HepG2 (cell line): ENCODE measurements around the gene ABO. TPM values are rescaled to one million over a fixed set of nuclear protein-coding genes. Genes with fewer than 3 reads are reported as not detected.

Experiments
- ATAC-seq: fragments of 200-7000 bp; cut with Tn5 transposase; 3 replicates; pipeline ENCODE4 v1.9.1; 2020; ENCODE audit warnings: mild to moderate bottlenecking, moderate library complexity
- BruUV-seq: library from RNA; stranded (reverse); fragments of 400-500 nt; replicated peaks from 2 replicates; lab custom pipeline; 2021; lab: Mats Ljungman, UMichigan
- CTCF ChIA-PET: fragments of 300-600 bp; formaldehyde crosslinking; extraction: SDS; loops from one replicate; lab custom pipeline; 2021; ENCODE audit warnings: low total read pairs, inconsistent platforms, low intra/inter-chr PET ratio; lab: Yijun Ruan, JAX
- POLR2A ChIA-PET: fragments of 350-600 bp; sonication (Branson Sonifier 250); formaldehyde crosslinking; loops from one replicate; lab custom pipeline; 2020; ENCODE audit warnings: antibody characterized with exemption, inconsistent platforms; lab: Yijun Ruan, JAX
- DNase-seq: peaks from one replicate; pipeline ENCODE4 v3.0.0-alpha.2; 2015; ENCODE audit warnings: low spot score
- FAIRE-seq: peaks from 3 replicates; lab custom pipeline; 2011; peaks lifted over from hg19 to GRCh38; lab: Jason Lieb, UNC
- H2AFZ ChIP-seq: one replicate; pipeline ENCODE4 v1.6.1; 2011; ENCODE audit warnings: low read length, inconsistent platforms
- H3K27ac ChIP-seq: fragments of 300-600 bp; 3 replicates; pipeline ENCODE4 v1.8.0; 2011; ENCODE audit warnings: mixed run types, mild to moderate bottlenecking, mixed read lengths, low read length, inconsistent platforms; ENCODE audit not compliant: insufficient read depth; ENCODE audit errors: extremely low read length
- H3K27me3 ChIP-seq, 2 experiments: fragments of 200-600 bp in 1 of 2; 2 replicates in 1 of 2; 3 replicates in 1 of 2; pipeline versions ENCODE4 v1.6.0 to v1.8.0; 2011; ENCODE audit warnings: low read length in 2 of 2, mild to moderate bottlenecking in 2 of 2, moderate library complexity in 2 of 2, inconsistent platforms in 1 of 2; ENCODE audit not compliant: insufficient read depth in 2 of 2, control insufficient read depth in 1 of 2
- H3K36me3 ChIP-seq, 2 experiments: fragments of 200-600 bp in 1 of 2; replicated peaks in 1 of 2; 2 replicates in 1 of 2; 3 replicates in 1 of 2; pipeline versions ENCODE4 v1.5.1 to v1.8.0; 2011; ENCODE audit warnings: low read length in 2 of 2, inconsistent platforms in 1 of 2; ENCODE audit not compliant: insufficient read depth in 2 of 2, control insufficient read depth in 1 of 2
- H3K4me1 ChIP-seq: 2 replicates; pipeline ENCODE4 v1.5.1; 2012; ENCODE audit warnings: low read length, inconsistent platforms; ENCODE audit not compliant: insufficient read depth
- H3K4me2 ChIP-seq: 2 replicates; pipeline ENCODE4 v1.6.0; 2011; ENCODE audit warnings: low read depth, low read length, inconsistent platforms
- H3K4me3 ChIP-seq, 3 experiments: fragments of 200-600 bp in 1 of 3; sonication (generic), shearing (Covaris generic) in 1 of 3; replicated peaks in 1 of 3; 2 replicates each; pipeline ENCODE4 v1.5.1; 2011 to 2016; ENCODE audit warnings: low read length in 3 of 3, inconsistent platforms in 2 of 3, low read depth in 2 of 3, mild to moderate bottlenecking in 2 of 3, control low read depth in 1 of 3, mixed read lengths in 1 of 3; ENCODE audit not compliant: insufficient read depth in 1 of 3
- H3K79me2 ChIP-seq: one replicate; pipeline ENCODE4 v1.6.1; 2011; ENCODE audit warnings: low read length, inconsistent platforms; ENCODE audit not compliant: insufficient read depth
- H3K9ac ChIP-seq: 2 replicates; pipeline ENCODE4 v1.6.0; 2011; ENCODE audit warnings: mild to moderate bottlenecking, low read depth, low read length, inconsistent platforms; ENCODE audit not compliant: insufficient read depth
- H3K9me3 ChIP-seq: 2 replicates; pipeline ENCODE4 v1.5.1; 2012; ENCODE audit warnings: mild to moderate bottlenecking, low read length
- H4K20me1 ChIP-seq: 2 replicates; pipeline ENCODE4 v1.6.0; 2011; ENCODE audit warnings: inconsistent platforms, mild to moderate bottlenecking, low read length, moderate library complexity; ENCODE audit not compliant: insufficient read depth
- CREM ChIP-seq, 2 experiments: sonication (generic) in 1 of 2; formaldehyde crosslinking in 1 of 2; IDR thresholded peaks; 2 replicates each; pipeline versions ENCODE4 v1.4.0 to v1.6.1; 2016 to 2020; ENCODE audit warnings: antibody characterized with exemption in 1 of 2, mild to moderate bottlenecking in 1 of 2, missing genetic modification reagents in 1 of 2
- DR1 ChIP-seq: sonication (generic); formaldehyde crosslinking; IDR thresholded peaks from 2 replicates; pipeline ENCODE4 v1.8.0; 2021; ENCODE audit warnings: mild to moderate bottlenecking, missing genetic modification reagents, inconsistent platforms
- JDP2 ChIP-seq: sonication (generic); formaldehyde crosslinking; IDR thresholded peaks from 2 replicates; pipeline ENCODE4 v1.8.1; 2022; ENCODE audit warnings: missing genetic modification reagents, borderline replicate concordance
- KMT2B ChIP-seq: IDR thresholded peaks from 2 replicates; pipeline ENCODE4 v1.6.1; 2016; ENCODE audit warnings: missing genetic modification reagents, missing compliant biosample characterization
- NCOA2 ChIP-seq: sonication (generic); formaldehyde crosslinking; IDR thresholded peaks from 2 replicates; pipeline ENCODE4 v1.8.0; 2022; ENCODE audit warnings: inconsistent platforms
- RXRA ChIP-seq: sonication (generic); formaldehyde crosslinking; IDR thresholded peaks from 2 replicates; pipeline ENCODE4 v1.5.1; 2020; ENCODE audit warnings: missing genetic modification reagents
- THYN1 ChIP-seq: sonication (generic); formaldehyde crosslinking; IDR thresholded peaks from 2 replicates; pipeline ENCODE4 v1.8.1; 2023; ENCODE audit warnings: low read depth, mild to moderate bottlenecking, moderate library complexity, missing genetic modification reagents, borderline replicate concordance
- U2AF2 ChIP-seq: fragments of 200-400 bp; formaldehyde crosslinking; IDR thresholded peaks from 2 replicates; pipeline ENCODE4 v1.6.1; 2017; ENCODE audit warnings: low read depth, mild to moderate bottlenecking, low read length
- ZKSCAN5 ChIP-seq: sonication (generic); formaldehyde crosslinking; IDR thresholded peaks from 2 replicates; pipeline ENCODE4 v1.5.1; 2020; ENCODE audit warnings: mild to moderate bottlenecking, missing genetic modification reagents
- ZNF263 ChIP-seq: sonication (generic); formaldehyde crosslinking; IDR thresholded peaks from 2 replicates; pipeline ENCODE4 v1.4.0; 2020; ENCODE audit warnings: missing genetic modification reagents
- ZNF264 ChIP-seq: sonication (generic); formaldehyde crosslinking; IDR thresholded peaks from 2 replicates; pipeline ENCODE4 v1.4.0; 2020; ENCODE audit warnings: missing genetic modification reagents
- ZNF552 ChIP-seq: sonication (generic); formaldehyde crosslinking; IDR thresholded peaks from 2 replicates; pipeline ENCODE4 v1.9.0; 2022; ENCODE audit warnings: missing genetic modification reagents, mild to moderate bottlenecking, borderline replicate concordance
- ZNF629 ChIP-seq: sonication (generic); formaldehyde crosslinking; conservative IDR thresholded peaks from 2 replicates; pipeline ENCODE4 v1.5.0; 2020; ENCODE audit warnings: missing genetic modification reagents
- ZNF746 ChIP-seq: sonication (generic); formaldehyde crosslinking; IDR thresholded peaks from 2 replicates; pipeline ENCODE4 v1.8.0; 2022; ENCODE audit warnings: mild to moderate bottlenecking, missing genetic modification reagents
- WGBS: methylation state at CpG from one replicate; pipeline ENCODE4 v1.1.6; 2017; ENCODE audit warnings: low lambda C conversion rate; 5-methylcytosine and 5-hydroxymethylcytosine counted together
- in situ Hi-C: cut with HindIII; loops from 2 replicates; pipeline ENCODE4 v1.10.0; 2017; ENCODE audit warnings: low pct_unique_long_range_greater_than_20kb; ENCODE audit not compliant: extremely low pct_ligation_motif_present
- intact Hi-C: fragments of 100-400 bp; cut with micrococcal nuclease; formaldehyde crosslinking; loops from one replicate; pipeline ENCODE4 v1.10.0; 2022; ENCODE audit not compliant: unreplicated experiment
- polyA plus RNA-seq, 8 experiments: library from polyadenylated mRNA; depleted of rRNA in 3 of 8; stranded (reverse) in 7 of 8; unstranded in 1 of 8; fragments of >200 nt; fragmentation: Illumina TruSeq in 4 of 8; extraction: Trizol in 4 of 8; gene quantifications; 2 replicates each; pipeline versions ENCODE4 v1.2.1 to v1.2.3, GENCODE V29; 2011 to 2016; ENCODE audit warnings: low read depth in 4 of 8, missing spikeins in 1 of 8, mixed read lengths in 1 of 8; ENCODE audit not compliant: insufficient read depth in 1 of 8
- total RNA-seq, 5 experiments: library from RNA; depleted of rRNA; stranded (reverse); fragments of >200 nt; fragmentation: Illumina TruSeq; extraction: Trizol; gene quantifications; 2 replicates each; pipeline ENCODE4 v1.2.3, GENCODE V29; 2016; ENCODE audit warnings: low read depth in 1 of 5
- TF ChIP-seq, protein P1 (sequence below): sonication (generic); formaldehyde crosslinking; IDR thresholded peaks from 2 replicates; pipeline ENCODE4 v1.4.0; 2020; ENCODE audit warnings: missing genetic modification reagents
- TF ChIP-seq, protein P2 (sequence below): sonication (generic); formaldehyde crosslinking; IDR thresholded peaks from 2 replicates; pipeline ENCODE4 v1.5.1; 2020; ENCODE audit warnings: missing genetic modification reagents, mild to moderate bottlenecking, borderline replicate concordance
- TF ChIP-seq, protein P3 (sequence below): sonication (generic); formaldehyde crosslinking; IDR thresholded peaks from 2 replicates; pipeline ENCODE4 v1.5.1; 2020; ENCODE audit warnings: missing genetic modification reagents, mild to moderate bottlenecking, borderline replicate concordance
- TF ChIP-seq, protein P4 (sequence below): IDR thresholded peaks from 2 replicates; pipeline ENCODE4 v1.6.1; 2016; ENCODE audit warnings: low read depth, borderline replicate concordance

Gene ABO
- total and polyA plus RNA-seq, 2 of the 13 experiments (the other 11 are each of a cell fraction or from before 2014, with no cell fraction given): not detected

DNA sequence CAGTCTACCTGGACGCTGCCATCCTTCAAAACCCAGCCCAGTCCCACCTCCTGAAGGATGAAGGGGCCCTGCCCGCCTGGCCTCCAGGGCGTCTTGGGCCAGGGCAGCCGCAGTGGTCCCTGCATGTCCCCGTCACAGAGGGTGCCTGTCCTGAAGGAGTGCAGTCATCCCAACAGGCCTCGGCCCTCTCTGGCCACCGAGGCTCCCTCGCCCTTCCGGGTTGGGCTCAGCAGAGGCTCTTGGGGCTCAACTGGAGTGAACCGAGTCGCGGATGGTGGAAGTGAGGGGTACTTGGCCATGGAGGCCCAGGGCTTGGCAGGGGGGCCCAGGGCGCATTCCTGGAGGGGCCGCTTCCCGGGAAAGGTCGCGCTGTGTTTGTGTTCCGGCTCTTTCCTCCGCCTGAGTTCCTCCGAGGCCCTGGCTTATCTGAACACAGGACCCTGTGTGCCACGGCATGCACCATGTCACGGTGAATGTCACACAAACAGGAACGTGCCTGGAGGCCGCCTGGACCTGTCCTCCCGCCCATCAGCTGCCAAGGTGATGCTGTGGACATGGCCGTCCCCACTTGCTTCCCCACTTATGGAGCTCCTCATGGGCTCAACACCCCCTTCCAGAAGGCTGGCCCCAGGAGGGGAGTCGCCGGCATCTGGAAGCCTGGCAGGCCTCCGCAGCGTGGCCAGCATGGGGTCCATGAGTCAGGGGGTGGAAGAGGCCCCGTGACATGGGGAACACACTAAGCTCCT lies 40.3 kb downstream of the ABO start:
- H3K4me2 ChIP-seq: no peak overlapping the region
- no TSS peak for BruUV-seq
- TF ChIP-seq ZNF552 (CRISPR knock-in tag) (no peak), THYN1 (no peak), JDP2 (CRISPR knock-in tag) (no peak), ZNF264 (CRISPR knock-in tag) (no peak), NCOA2 (CRISPR knock-in tag) (no peak), KMT2B (CRISPR knock-in tag) (no peak), ZNF263 (CRISPR knock-in tag) (no peak), ZNF629 (CRISPR knock-in tag) (no peak), CREM (IDR thresholded peaks at IDR 0.05) (no peak), CREM (CRISPR knock-in tag; IDR thresholded peaks at IDR 0.05) (no peak), ZNF746 (CRISPR knock-in tag) (no peak), DR1 (CRISPR knock-in tag) (no peak), RXRA (CRISPR knock-in tag) (no peak), ZKSCAN5 (CRISPR knock-in tag) (no peak), U2AF2 (no peak)
- TF ChIP-seq, protein P1, sequence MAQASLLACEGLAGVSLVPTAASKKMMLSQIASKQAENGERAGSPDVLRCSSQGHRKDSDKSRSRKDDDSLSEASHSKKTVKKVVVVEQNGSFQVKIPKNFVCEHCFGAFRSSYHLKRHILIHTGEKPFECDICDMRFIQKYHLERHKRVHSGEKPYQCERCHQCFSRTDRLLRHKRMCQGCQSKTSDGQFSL (CRISPR knock-in tag): no peak
- TF ChIP-seq, protein P2, sequence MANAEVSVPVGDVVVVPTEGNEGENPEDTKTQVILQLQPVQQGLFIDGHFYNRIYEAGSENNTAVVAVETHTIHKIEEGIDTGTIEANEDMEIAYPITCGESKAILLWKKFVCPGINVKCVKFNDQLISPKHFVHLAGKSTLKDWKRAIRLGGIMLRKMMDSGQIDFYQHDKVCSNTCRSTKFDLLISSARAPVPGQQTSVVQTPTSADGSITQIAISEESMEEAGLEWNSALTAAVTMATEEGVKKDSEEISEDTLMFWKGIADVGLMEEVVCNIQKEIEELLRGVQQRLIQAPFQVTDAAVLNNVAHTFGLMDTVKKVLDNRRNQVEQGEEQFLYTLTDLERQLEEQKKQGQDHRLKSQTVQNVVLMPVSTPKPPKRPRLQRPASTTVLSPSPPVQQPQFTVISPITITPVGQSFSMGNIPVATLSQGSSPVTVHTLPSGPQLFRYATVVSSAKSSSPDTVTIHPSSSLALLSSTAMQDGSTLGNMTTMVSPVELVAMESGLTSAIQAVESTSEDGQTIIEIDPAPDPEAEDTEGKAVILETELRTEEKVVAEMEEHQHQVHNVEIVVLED (CRISPR knock-in tag): no peak
- TF ChIP-seq, protein P3, sequence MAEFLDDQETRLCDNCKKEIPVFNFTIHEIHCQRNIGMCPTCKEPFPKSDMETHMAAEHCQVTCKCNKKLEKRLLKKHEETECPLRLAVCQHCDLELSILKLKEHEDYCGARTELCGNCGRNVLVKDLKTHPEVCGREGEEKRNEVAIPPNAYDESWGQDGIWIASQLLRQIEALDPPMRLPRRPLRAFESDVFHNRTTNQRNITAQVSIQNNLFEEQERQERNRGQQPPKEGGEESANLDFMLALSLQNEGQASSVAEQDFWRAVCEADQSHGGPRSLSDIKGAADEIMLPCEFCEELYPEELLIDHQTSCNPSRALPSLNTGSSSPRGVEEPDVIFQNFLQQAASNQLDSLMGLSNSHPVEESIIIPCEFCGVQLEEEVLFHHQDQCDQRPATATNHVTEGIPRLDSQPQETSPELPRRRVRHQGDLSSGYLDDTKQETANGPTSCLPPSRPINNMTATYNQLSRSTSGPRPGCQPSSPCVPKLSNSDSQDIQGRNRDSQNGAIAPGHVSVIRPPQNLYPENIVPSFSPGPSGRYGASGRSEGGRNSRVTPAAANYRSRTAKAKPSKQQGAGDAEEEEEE (CRISPR knock-in tag): no peak
- TF ChIP-seq, protein P4, sequence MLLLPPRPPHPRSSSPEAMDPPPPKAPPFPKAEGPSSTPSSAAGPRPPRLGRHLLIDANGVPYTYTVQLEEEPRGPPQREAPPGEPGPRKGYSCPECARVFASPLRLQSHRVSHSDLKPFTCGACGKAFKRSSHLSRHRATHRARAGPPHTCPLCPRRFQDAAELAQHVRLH: no peak
- H3K27ac ChIP-seq: no peak overlapping the region
- no peaks in the 10 kb centered on the region for H3K36me3 ChIP-seq
- H3K4me1 ChIP-seq: peaks cover 25% of the 10 kb centered on the region
- H4K20me1 ChIP-seq: no peaks in the 10 kb centered on the region
- FAIRE-seq: no peak
- intact Hi-C loops (no loop called here), in situ Hi-C loops (no loop called here)
- H3K9ac ChIP-seq: no peak overlapping the region
- no peak for DNase-seq
- no peaks in the 10 kb centered on the region for H3K79me2 ChIP-seq
- H3K27me3 ChIP-seq: peaks cover 2 to 5% of the 10 kb centered on the region in 2 experiments; a peak in 1 of 5 replicates
- no peak overlapping the region for H2AFZ ChIP-seq
- 32% methylated on average over 9 of the region's 31 CpGs for whole genome bisulfite sequencing
- POLR2A ChIA-PET: no interaction called here
- H3K9me3 ChIP-seq: no peaks in the 10 kb centered on the region
- CTCF ChIA-PET: no interaction called here
- ATAC-seq: no peak
- H3K4me3 ChIP-seq: no peak overlapping the region
